HCEC 1CT (cell line): Measurements from ENCODE around the gene TADA2B.

ENCODE experiments used
- DNase-seq: peaks from one replicate; pipeline ENCODE4 v3.0.0-alpha.2; 2017

Gene TADA2B

GRCh38 chr4:7041801-7042502 is 1.2 kb upstream of the TADA2B start:
- DNase-seq = no peak

- peak; percentile 94 for DNase-seq
Measured at GRCh38 chr4:7042503-7043283, 479 bp upstream of the TADA2B start.

GRCh38 chr4:7044137-7044930 is 1.2 kb downstream of the TADA2B start:
- no peak for DNase-seq

GRCh38 chr4:7045553-7045952 is 2.4 kb downstream of the TADA2B start:
- no peak for DNase-seq

- no peak for DNase-seq
Measured at GRCh38 chr4:7045961-7046921, 3.1 kb downstream of the TADA2B start.

GRCh38 chr4:7046971-7047370 is 3.8 kb downstream of the TADA2B start:
- no peak for DNase-seq

- DNase-seq = no peak
Measured at GRCh38 chr4:7048642-7049041, 5.5 kb downstream of the TADA2B start.

- DNase-seq = no peak
Measured at GRCh38 chr4:7049295-7049694, 6.1 kb downstream of the TADA2B start.

- DNase-seq = no peak
Measured at GRCh38 chr4:7049739-7050138, 6.6 kb downstream of the TADA2B start.

GRCh38 chr4:7050481-7051143 is 7.4 kb downstream of the TADA2B start:
- DNase-seq = no peak

- no peak for DNase-seq
Measured at GRCh38 chr4:7051144-7051495, 7.9 kb downstream of the TADA2B start.

GRCh38 chr4:7051905-7052304 is 8.7 kb downstream of the TADA2B start:
- no peak for DNase-seq

GRCh38 chr4:7052313-7052712 is 9.1 kb downstream of the TADA2B start:
- DNase-seq = no peak

- no peak for DNase-seq
Measured at GRCh38 chr4:7052923-7053715, 9.9 kb downstream of the TADA2B start.

- DNase-seq = no peak
Measured at GRCh38 chr4:7054106-7054880, 11.1 kb downstream of the TADA2B start.

GRCh38 chr4:7055111-7055989 is 12.2 kb downstream of the TADA2B start:
- DNase-seq = no peak

- no peak for DNase-seq
Measured at GRCh38 chr4:7055990-7056325, 12.8 kb downstream of the TADA2B start.

- DNase-seq = no peak
Measured at GRCh38 chr4:7058792-7059191, 15.6 kb downstream of the TADA2B start.

- DNase-seq = no peak
Measured at GRCh38 chr4:7059662-7060061, 16.5 kb downstream of the TADA2B start.
